ENCODE measurements around the gene PACS2.

- TF ChIP-seq RAD21 (IDR thresholded peaks at IDR 0.05; ENCODE audit: low read length), result no peak
- TF ChIP-seq CTCF (IDR thresholded peaks at IDR 0.05), result no peak
- TF ChIP-seq EP300 (IDR thresholded peaks at IDR 0.05; ENCODE audit: borderline replicate concordance in 1 of 2, low read depth in 1 of 2, low read length in 1 of 2), result no peak
- no peak for TF ChIP-seq USF2 (IDR thresholded peaks at IDR 0.05; ENCODE audit: borderline replicate concordance, low read depth, low read length)
- no peak for TF ChIP-seq SMC3 (IDR thresholded peaks at IDR 0.05; ENCODE audit: low read depth, low read length)
- TF ChIP-seq REST (IDR thresholded peaks at IDR 0.05; ENCODE audit: low read depth, low read length), result no peak
- no peak for TF ChIP-seq PBX3 (IDR thresholded peaks at IDR 0.05)
- no peak for TF ChIP-seq GATA2 (CRISPR knock-in tag; IDR thresholded peaks at IDR 0.05)
- TF ChIP-seq MAX (IDR thresholded peaks at IDR 0.05; ENCODE audit: low read depth), result no peak
- no peak for TF ChIP-seq POLR2AphosphoS5 (IDR thresholded peaks at IDR 0.05; ENCODE audit: low read depth, low read length)
- TF ChIP-seq FOXJ3 (CRISPR knock-in tag; IDR thresholded peaks at IDR 0.05), result no peak
Measured at GRCh38 chr14:105350450-105351244, 36.1 kb downstream of the PACS2 start.

All from SK-N-SH (cell line).